NCI-H526 (cell line): ENCODE measurements around the gene MTFR1L.

Source experiments
- DNase-seq, 2 experiments: peaks; one replicate each; lab custom pipeline; 2025; lab: John Stamatoyannopoulos, UW

The MTFR1L gene

DNA sequence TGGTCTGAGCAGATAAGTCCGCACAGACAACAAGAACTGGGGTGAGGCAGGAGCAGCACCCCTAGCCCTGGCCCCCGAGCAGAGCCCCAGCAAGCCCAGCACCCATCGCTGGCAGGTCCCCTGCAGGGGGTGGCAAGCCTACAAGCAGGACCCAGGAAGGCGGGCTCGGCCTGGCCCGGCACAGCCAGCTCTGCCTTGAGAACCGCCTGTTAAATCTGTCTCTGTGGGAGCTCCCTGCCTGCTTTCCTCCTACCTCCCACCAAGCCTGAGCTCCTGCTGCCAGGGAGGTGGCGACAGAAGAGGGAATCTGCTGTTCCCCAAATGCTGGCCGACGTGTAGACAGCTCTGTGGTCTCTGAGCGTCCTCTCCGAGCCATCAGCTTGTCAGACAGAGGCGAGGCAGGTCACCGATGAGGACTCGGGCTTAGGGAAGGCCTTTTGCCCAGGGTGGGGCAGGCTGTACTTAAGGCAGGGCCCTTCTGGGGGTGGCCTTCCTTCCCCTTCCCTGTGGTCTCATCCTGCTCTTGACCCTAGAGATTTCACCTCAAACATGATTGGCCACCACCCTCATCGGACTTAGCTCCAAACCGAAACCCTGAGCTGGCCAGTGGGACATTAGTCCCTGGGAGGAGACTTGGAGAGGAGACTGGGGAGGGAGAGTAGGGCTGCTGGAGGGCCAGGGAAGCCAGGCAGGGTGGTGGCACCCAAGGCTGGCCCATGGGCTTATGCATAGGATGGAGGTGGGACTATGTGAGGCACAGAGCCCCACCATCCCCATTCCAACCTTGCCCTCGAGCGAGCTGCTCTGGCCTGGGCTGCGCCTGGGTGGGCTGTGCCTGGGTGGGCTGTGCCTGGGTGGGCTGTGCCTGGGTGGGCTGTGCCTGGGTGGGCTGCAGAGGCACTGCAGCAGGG is 12.0 kb upstream of the MTFR1L start:
- DNase-seq, result no peak

DNA sequence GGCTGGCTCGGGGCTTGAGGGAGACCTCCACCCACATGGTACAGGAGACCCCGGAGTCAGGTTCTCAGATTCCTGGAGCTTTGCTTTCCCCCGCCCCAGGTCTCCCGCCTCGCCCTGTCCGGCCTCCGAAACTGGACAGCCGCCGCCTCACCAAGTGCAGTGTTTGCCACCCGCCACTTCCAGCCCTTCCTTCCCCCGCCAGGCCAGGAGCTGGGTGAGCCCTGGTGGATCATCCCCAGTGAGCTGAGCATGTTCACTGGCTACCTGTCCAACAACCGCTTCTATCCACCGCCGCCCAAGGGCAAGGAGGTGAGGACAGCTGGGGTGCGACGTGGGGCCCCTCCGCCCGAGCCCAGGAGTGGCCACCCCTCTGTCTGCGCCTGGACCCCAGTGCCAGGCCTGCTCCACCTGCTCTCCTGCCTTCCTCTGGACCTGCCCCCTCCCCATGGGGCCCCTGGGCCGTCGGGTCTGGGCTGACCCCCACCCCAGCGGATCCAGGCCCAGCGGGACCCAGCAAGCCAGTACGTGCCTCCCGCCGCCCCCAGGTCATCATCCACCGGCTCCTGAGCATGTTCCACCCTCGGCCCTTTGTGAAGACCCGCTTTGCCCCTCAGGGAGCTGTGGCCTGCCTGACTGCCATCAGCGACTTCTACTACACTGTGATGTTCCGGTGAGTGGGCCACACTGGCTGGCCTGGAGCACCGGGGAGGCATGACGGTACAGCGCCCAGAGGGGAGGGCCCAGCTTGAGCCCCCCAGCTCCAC is 11.1 kb upstream of the MTFR1L start:
- DNase-seq, result no peak

DNA sequence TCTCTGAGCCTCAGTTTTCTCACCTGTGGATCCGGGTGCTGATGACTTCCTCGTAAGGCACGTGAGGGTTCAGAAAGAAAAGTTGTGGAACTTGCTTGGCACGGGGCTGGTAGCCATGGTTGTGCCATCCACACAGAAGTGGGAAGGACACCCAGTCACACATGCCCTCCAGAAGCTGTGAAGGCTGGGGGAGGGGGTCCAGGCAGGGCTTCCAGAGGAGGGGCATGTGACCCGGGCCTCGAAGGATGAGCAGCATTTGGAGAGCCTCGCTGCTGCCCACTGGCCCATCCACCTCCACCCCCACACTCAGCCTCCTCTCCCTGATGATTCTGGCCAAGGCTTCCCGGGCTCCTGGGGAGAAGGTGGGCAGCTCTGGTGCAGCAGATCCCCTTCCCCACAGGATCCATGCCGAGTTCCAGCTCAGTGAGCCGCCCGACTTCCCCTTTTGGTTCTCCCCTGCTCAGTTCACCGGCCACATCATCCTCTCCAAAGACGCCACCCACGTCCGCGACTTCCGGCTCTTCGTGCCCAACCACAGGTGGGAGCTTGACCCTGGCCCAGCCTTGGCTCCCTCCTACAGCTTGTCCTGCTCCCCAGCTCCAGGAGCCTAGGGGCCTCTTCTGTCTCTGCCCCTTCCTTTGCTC is 10.3 kb upstream of the MTFR1L start:
- DNase-seq, result no peak

- DNase-seq, result no peak
Observed at GRCh38 chr1:25809929-25810328, 9.8 kb upstream of the MTFR1L start.

- DNase-seq, result peak in 1 of 2 experiments; percentile 58
Observed at GRCh38 chr1:25810341-25811299, 9.1 kb upstream of the MTFR1L start.

GRCh38 chr1:25811384-25812082 is 8.2 kb upstream of the MTFR1L start:
- DNase-seq, result no peak

GRCh38 chr1:25813071-25813733 is 6.6 kb upstream of the MTFR1L start:
- DNase-seq, result no peak

- DNase-seq, result no peak
Observed at GRCh38 chr1:25813734-25814471, 5.9 kb upstream of the MTFR1L start.

GRCh38 chr1:25814549-25815087 is 5.1 kb upstream of the MTFR1L start:
- DNase-seq, result no peak

- no peak for DNase-seq
Observed at GRCh38 chr1:25815208-25816111, 4.3 kb upstream of the MTFR1L start.

DNA sequence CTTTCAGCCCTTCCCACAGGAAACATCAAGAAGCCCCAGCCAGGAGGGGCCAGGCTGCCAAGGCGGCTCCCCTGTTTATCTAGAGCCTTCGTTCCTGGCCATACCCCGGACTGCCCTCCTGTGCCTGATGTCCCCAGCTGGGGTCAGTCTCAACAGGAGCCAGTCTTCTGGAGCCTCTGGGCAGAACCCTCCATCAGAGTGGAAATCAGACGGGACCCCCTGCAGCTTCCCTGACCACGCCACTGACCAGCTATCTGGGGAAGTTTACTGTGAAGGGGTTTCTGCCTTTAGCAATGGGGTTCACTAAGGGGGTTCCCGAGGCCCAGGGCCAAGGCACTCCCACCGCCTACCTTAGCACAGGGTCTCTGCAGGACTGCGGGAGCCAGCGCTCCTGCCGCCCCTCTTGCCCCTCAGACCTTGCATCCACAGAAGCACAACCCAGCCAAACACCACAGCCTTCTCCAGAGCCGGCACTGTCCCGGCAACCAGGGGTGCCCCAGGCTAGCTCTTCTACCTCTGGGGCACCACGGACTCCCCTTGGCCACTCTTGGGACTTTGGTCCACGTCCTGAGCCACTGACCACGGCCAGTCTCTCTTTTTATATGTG is 3.5 kb upstream of the MTFR1L start:
- no peak for DNase-seq

DNA sequence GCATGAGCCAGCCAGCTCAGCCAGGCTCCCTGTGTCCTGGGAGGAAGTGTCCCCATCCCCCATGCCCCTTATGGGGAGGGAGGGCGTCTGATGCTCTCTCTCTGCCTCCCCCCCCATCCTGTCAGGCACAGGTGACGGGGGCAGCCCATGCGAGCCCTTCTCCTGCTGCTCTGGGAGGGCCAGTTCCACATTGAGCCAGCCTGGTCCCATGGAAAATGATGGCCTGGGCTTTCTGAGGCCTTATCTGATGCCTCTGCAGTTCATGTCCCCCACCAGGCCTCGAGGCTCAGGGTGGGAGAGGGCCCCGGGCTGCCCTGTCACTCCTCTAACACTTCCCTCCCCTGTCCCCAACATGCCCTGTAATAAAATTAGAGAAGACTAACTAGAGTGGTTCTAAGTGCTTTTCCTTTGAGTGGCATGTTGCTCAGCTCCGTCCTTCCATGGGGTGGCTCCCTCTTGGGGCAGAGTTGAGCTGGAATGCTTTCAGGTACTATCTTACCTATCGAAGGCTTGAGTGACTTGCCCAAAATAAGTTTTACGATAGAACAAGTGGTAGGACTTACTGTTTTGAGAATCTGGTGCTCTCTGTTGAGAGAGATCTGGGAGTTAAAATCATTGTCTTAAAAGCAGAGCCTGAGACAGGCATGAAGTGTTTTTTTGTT is 1.8 kb upstream of the MTFR1L start:
- peak in 1 of 2 experiments; percentile 42 for DNase-seq

- DNase-seq, result no peak
Observed at GRCh38 chr1:25818569-25818968, 1.2 kb upstream of the MTFR1L start.

DNA sequence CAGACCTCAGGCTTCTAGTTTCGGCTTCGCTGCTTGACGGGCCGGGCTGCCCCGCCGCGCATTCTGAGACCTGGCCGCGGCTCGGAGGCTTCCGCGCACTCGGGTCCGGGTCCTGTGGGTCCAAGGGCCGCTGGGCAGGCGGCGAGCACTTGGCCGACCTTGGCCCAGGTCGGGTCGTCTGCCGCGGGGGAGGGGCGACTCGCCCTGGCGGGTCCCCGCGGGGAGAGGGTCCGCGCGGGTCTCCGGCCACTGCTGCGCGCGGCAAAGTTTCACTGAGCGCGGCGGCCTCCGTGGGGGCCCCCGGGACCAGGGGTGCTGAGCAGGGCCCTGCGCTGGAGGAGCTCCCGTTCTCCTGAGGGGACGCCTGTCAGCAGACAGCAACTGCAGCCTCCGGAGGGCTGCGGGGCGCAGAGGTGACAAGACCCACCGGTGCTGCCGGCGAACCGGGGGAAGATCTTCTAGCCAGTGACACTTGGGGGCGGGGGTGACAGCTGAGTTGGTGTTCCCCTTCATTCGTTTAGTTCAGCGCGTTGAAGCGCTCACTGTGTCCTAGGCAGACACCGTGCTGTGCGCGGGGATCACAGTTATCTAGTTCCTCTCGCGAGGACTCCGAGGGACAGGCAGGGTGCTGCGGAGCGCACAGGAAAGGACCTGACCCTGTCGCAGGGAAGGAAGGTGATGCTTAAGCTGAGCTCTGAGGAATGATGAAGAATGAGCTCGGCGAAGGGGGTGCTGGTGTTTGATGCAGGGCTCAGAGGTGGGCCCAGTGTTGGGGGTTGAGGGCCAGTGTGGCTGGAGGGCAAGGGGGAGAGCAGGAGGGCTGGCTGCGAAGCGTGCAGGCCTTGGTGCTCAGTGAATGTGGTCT is 725 bp downstream of the MTFR1L start:
- DNase-seq, result peak; percentile 42 to 75

DNA sequence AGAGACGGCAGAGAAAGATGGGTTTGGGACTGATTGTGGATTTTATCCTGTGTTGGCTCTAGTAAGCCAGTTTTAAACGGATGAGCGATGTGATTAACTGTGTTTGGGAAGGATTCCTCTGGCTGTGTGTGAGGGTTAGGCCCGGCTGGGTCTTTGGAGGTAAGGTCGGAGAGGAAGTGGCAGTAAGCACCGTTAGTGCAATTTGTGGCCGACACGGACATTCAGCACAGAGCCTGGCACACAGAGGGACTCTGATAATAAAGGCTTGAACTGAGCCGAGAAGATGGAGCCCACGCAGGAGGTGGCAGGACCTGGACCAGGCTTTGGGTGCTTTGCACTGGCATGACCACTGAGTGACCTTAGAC is 1.3 kb downstream of the MTFR1L start:
- DNase-seq, result no peak

- DNase-seq, result no peak
Observed at GRCh38 chr1:25821630-25822091, 1.9 kb downstream of the MTFR1L start.
